NCI-H446 treated with DMSO at 0.1 percent for 48 hours (cell line): Measurements from ENCODE around the gene B4GALT2.

Source experiments
- DNase-seq: peaks from one replicate; lab custom pipeline; 2025; lab: John Stamatoyannopoulos, UW

The B4GALT2 gene, protein sequence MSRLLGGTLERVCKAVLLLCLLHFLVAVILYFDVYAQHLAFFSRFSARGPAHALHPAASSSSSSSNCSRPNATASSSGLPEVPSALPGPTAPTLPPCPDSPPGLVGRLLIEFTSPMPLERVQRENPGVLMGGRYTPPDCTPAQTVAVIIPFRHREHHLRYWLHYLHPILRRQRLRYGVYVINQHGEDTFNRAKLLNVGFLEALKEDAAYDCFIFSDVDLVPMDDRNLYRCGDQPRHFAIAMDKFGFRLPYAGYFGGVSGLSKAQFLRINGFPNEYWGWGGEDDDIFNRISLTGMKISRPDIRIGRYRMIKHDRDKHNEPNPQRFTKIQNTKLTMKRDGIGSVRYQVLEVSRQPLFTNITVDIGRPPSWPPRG

DNA sequence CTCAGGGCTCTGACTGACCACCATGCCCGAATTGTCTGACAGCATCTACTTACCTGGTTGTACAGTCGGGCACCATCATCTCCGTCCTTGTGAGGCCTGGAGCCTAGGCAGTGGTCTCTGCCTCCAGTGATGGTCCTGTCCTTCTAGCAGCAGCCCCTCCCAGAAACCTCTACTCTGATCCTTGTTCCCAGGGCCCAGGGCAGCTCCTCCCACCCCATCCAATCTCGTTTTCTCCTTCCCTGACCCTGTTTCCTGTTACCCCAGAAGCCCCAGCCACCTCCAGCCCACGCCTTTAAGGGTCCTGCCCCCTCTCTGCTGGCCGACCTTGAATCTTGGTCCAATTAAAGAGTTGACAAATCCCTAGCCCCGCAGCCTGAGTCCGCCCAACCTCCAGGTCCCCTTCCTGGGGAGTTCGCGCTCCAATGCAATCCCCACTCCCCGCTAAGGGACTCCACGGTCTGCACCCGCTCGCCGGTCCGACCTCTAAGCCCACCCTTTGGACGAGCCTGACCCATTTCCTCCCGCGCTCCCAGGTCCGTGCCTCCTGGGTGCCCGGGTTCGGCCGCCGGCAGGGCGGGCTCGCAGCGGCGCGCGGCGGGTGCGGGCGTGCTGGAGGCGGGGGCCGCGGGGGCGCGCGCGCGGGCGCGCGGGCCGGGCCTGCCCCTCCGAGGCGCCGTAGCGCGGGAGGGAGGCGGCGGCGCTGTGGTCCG is at the start of gene B4GALT2:
Gene B4GALT2 (plus strand): TSS at position 660 of the 710 bp plus-strand sequence. CDS start 1,951 bp downstream, outside the sequence.
- DNase-seq, result no peak

DNA sequence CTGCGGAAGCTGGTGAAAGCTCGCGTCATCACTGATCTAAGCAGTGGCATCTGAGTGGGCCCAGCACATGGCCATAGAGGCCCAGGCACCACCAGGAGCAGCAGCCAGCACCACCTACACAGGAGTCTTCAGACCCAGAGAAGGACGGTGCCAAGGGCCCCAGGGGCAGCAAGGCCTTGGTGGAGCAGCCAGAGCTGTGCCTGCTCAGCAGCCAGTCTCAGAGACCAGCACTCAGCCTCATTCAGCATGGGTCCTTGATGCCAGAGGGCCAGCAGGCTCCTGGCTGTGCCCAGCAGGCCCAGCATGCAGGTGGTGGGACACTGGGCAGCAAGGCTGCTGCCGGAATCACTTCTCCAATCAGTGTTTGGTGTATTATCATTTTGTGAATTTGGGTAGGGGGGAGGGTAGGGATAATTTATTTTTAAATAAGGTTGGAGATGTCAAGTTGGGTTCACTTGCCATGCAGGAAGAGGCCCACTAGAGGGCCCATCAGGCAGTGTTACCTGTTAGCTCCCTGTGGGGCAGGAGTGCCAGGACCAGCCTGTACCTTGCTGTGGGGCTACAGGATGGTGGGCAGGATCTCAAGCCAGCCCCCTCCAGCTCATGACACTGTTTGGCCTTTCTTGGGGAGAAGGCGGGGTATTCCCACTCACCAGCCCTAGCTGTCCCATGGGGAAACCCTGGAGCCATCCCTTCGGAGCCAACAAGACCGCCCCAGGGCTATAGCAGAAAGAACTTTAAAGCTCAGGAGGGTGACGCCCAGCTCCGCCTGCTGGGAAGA is 48.7 kb upstream of the B4GALT2 start:
- no peak for DNase-seq

DNA sequence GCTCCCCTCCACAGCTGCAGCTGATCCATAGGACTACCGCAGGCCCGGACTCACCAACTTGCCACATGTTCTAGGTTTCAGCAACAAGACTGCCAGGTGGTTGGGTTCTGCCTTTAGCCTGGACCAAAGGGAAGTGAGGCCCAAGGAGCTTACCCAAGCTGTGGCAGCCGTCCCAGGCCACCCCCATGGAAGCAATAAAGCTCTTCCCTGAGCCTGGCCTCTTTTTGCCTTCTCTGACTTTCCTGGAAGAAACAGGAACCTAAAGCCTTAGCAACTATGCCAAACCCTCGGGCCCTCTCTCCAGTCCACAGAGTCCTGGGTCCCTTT is 48.1 kb upstream of the B4GALT2 start:
- DNase-seq, result no peak

DNA sequence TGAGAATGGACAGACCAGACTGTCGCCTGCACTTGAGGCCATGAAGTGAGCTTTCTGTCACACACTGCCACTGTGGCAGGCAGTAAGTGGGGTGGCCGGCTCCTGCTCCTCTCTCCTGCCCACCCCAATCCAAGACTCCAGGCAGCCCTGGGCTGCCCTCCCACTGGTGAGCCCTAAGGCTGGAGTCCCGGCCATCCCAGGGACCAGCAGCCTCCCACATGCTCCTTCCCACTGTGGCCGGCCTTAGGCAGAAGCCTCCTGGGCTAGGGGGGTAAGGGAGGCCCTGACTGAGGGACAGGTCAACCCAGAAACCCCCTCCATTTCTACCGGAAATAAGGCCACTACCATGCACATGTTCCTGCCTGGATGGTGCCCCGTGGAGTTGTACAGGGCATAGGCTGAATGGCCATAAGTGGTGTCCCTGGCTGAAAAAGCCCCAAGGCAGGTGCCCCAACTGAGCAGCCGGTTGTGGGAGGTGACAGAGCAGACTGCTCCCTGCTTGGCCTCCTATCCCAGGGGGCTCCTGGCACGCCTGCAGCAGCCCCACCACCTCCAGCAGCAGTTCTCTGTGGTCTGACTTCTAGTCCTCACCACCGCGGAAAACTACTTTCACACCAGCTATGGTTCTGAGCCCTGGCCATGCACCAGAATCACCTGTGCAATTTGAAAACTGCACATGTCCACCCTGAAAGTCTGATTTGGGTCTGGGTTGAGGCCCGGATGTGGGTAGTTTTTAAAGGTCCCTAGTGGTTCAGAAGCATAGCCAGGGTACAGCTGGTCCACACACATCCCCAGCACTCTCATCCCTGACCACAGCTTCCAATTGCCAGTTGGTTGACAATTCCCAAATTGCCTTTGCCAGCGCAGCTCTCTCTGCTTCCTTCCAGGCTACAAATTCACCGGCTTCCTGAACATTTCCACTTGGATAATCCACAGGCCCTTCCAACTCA is 47.0 kb upstream of the B4GALT2 start:
- no peak for DNase-seq

DNA sequence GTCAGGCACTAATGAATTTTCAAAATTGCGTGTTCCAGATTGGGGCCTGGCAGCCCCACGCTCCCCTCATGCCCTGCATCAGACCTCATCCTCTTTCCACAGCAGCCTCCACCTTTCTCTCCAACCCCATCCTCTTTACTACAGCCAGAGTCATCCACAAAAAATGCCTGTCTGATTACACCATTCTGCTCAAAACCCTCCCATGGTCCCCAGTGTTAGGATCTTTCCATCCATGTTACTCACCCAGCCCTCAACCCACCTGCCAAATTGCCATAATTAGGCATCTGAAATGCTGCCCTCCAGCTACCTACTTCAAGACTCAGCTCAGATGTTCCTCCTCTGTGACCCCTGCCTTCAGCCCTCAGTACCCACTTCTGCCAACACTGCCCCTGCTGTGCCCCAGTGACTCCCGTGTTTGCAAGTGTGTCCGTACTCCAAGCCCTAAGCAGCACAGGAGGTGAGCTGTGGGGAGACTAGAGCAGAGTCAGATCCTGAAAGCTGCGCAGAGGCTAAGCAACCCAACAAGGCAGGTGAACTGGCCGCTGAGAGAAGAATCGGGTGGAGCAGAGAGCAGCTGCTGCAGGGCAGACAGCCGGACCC is 46.1 kb upstream of the B4GALT2 start:
- no peak for DNase-seq

DNA sequence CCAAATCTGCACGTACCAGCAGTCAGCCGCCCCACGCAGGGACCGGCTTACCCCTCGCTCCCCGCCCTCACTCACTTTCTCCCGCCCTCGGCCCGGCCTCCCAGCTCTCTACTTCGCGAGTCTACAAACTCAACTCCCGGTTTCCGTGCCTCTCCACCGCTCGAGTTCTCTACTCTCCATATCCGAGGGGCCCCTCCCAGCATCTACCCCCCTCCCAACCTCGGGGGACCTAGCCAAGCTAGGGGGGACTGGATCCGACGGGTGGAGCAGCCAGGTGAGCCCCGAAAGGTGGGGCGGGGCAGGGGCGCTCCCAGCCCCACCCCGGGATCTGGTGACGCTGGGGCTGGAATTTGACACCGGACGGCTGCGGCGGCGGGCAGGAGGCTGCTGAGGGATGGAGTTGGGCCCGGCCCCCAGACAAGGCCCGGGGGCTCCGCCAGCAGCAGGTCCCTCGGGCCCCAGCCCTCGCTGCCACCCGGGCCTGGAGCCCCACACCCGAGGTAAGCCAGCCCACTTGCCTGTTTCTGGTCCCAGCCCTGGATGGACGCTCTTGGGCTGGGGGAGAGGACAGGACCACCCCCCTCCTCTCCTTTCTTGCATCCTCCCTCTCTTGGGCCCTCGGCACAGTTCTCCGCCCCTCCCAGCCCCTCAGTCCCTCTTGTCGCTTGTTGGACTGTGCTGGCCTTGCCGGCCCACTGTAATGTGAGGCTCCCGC is 45.5 kb upstream of the B4GALT2 start, which contains the start of gene ARTN:
Gene ARTN (plus strand): TSS at position 416 of the 715 bp plus-strand sequence. CDS start 1,856 bp downstream, outside the sequence.
- DNase-seq, result no peak

DNA sequence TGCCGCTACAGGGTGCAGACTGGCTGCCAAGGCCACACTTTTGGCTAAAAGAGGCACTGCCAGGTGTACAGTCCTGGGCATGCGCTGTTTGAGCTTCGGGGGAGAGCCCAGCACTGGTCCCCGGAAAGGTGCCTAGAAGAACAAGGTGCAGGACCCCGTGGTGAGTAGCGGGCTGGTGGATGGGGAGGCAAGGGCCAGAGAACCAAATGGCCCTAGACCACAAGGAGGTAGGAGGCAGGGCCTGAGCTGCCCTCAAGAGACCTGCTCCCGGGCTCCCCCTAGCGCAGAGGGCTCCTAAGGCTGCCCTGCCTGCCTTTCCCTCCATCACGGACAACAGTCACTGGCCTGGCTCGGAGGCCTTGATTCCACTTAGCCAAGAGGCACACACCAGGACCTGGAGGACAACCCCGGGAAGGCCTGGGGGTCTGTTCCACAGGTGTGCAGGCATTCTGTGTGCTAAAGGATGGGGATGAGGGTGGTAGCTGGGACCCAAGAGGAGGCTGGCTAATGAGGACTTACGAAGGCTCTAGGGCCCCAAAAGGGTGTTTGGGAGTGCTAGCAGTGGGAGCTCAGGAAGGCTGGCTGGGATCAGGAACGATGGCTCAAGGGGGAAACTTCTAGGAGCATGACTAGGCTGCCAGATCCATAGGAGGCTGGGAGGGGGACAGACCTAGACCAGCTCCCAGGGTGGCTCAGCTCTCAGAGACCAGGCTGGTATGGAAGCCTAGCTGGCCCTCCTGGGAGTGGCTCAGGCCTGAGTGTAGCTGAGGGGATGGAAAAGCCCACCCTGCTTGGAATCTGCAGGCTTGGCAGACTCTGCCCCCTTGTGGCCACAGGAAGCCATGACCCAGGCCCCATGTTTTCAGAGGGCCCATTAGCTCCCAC is 44.7 kb upstream of the B4GALT2 start:
- peak; percentile 11 for DNase-seq

DNA sequence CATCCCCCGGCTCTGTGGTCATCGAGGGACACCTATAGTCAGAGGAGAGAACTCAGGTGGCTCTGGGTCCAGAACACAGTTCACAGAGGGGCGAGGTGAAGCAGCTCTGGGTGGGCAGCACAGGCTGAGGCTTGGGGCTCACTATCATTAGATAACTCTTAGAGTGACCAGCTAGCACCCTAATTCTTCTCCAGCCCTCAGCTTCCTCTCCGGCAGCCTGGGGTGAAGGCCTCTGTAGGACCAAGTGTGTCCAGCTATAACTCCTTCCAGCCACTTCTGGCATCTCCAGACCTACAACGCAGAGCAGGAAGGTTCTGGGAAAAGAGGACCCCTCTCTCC is 44.1 kb upstream of the B4GALT2 start:
- DNase-seq, result no peak

DNA sequence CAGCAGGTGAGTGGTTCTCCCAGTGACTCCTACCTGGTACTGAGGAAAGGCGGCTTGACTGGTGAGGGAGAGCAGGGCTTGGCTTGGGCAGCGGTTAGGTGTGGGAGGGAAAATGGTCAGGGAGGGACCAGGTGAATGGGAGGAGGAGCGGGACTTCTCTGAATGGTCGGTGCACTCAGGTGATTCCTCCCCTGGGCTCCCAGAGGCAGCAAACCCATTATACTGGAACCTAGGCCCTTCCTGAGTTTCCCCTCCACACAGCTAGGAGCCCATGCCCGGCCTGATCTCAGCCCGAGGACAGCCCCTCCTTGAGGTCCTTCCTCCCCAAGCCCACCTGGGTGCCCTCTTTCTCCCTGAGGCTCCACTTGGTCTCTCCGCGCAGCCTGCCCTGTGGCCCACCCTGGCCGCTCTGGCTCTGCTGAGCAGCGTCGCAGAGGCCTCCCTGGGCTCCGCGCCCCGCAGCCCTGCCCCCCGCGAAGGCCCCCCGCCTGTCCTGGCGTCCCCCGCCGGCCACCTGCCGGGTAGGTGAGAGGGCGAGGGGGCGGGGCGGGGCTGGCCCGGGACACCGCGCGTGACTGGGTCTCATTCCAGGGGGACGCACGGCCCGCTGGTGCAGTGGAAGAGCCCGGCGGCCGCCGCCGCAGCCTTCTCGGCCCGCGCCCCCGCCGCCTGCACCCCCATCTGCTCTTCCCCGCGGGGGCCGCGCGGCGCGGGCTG is 43.1 kb upstream of the B4GALT2 start:
- no peak for DNase-seq

DNA sequence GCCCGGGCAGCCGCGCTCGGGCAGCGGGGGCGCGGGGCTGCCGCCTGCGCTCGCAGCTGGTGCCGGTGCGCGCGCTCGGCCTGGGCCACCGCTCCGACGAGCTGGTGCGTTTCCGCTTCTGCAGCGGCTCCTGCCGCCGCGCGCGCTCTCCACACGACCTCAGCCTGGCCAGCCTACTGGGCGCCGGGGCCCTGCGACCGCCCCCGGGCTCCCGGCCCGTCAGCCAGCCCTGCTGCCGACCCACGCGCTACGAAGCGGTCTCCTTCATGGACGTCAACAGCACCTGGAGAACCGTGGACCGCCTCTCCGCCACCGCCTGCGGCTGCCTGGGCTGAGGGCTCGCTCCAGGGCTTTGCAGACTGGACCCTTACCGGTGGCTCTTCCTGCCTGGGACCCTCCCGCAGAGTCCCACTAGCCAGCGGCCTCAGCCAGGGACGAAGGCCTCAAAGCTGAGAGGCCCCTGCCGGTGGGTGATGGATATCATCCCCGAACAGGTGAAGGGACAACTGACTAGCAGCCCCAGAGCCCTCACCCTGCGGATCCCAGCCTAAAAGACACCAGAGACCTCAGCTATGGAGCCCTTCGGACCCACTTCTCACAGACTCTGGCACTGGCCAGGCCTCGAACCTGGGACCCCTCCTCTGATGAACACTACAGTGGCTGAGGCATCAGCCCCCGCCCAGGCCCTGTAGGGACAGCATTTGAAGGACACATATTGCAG is 42.4 kb upstream of the B4GALT2 start:
- no peak for DNase-seq

DNA sequence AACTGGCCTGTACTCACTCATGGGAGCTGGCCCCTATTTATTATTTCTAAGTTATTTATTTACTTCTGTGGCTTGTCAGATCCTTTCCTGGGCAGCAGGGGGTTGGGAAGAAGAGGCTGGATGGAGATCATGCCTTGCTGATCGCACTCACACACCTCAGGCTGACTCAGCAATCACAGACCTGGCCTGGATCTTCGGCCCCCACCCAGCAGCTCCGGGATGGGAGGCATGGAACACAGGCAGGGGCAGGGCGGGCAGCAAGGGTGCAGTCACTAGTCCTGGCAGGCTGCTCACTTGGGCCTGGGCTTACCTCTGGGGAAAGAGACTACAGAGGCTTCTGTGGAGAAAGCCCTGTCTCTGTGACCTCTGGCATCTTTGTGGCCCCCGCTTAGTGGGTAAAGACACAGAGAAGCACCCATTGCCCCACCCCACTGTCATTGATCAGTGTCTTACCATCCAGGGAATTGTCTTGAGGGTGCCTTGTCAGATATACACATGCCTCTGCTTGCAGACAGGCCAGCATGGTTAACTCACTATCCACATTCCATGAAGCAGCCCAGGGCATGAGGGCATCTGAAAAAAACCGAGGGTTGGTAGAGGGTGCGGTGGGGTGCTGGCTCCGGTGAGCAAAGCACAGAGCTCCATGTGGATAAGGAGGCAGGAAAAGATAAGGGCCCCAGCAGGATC is 41.7 kb upstream of the B4GALT2 start:
- DNase-seq, result no peak

DNA sequence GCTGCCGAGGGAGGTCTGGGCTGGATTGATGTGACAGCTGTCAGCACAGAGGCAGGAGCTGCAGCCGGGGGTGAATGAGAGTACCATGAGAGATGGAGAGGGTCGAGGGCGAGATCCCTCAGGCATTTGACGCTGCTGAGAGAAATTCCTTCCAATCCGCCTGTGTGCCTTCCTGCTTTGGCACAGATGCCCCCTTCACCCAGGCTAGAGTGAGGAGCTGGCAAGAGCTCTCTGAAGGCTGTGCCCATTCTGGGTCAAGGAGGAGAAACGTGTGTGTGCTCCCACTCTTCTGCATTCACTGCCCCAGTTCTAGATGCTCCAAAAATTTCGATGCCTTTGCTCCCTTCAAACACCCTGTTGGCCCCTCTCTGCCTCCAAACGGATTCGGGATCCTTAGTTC is 40.6 kb upstream of the B4GALT2 start:
- DNase-seq, result no peak

DNA sequence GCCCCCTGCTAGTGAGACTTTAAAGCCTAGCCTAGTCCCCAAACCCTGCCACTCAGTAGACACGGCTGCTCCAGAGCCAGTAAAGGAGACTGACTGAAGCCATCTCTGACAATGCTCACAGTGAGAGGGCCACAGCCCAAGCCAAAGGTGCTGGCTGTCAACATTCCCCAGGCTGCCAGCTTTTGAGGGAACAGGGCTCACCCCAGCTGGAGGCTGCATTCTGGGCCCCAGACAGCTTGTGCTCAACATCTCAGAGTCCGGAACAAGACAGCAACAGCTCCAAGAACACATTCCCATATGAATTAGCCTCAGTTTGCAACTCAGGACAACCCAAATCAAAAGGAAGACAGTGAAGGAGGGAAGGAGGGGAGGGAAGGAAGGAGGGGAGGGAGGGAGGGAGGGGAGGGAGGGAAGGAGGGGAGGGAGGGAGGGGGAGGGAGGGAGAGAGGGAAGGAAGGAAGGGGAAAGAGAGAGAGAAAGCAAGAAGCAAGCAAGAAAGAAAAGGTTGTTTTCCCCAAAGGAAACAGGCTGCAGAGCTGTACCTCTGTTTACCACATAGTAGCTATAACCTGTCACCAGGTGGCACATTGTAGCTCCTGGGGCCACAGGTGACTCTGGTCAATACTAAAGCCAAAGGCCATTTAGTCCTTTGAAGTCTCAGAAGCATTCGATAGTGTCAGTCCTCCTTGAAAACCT is 40.0 kb upstream of the B4GALT2 start:
- DNase-seq, result no peak

- no peak for DNase-seq
Observed at GRCh38 chr1:43942411-43942810, 36.6 kb upstream of the B4GALT2 start.

- DNase-seq, result no peak
Observed at GRCh38 chr1:43944860-43945259, 34.1 kb upstream of the B4GALT2 start.

- no peak for DNase-seq
Observed at GRCh38 chr1:43945674-43946235, 33.3 kb upstream of the B4GALT2 start.
